ENCODE measurements around the gene WDR86. TPM values are rescaled to one million over a fixed set of nuclear protein-coding genes. Genes with fewer than 3 reads are reported as not detected.

WDR86 gene
- total RNA-seq, 6 donors from 2014 or later = 1.1 to 17.4 (median 3.9) TPM

- DNase-seq = peak in 1 of 2 donors; percentile 18
- Histone ChIP-seq H3K36me3 (no peaks in the 10 kb centered on the region), H3K4me3 (no peak overlapping the region), H3K4me1 (peaks cover 8 to 10% (median 9%) of the 10 kb centered on the region in 4 donors), H3K27me3 (no peaks in the 10 kb centered on the region), H3K27ac (no peak overlapping the region), H3K9me3 (no peaks in the 10 kb centered on the region)
- 84 to 89% methylated on average over 14 to 15 of the region's 15 CpGs for WGBS, 2 donors
- TF ChIP-seq CTCF (IDR thresholded peaks at IDR 0.05) = no peak
- no peak for ATAC-seq (ENCODE audit: low FRiP score in 2 of 2)
These were observed 45.2 kb upstream of the WDR86 start for GRCh38 chr7:151454932-151455530.

- H3K27me3 ChIP-seq = no peaks in the 10 kb centered on the region
- H3K4me1 ChIP-seq = peaks cover under 1 to 3% (median 2%) of the 10 kb centered on the region in 4 donors
- TF ChIP-seq EP300 (IDR thresholded peaks at IDR 0.05) (no peak), CTCF (IDR thresholded peaks at IDR 0.05) (no peak), POLR2AphosphoS5 (IDR thresholded peaks at IDR 0.05) (no peak), POLR2A (IDR thresholded peaks at IDR 0.05) (no peak)
- H3K36me3 ChIP-seq = no peaks in the 10 kb centered on the region
- DNase-seq (no peak), ATAC-seq (ENCODE audit: low FRiP score in 2 of 2) (no peak)
- no peak overlapping the region for H3K4me3 ChIP-seq
- 88 to 95% methylated on average over 14 of the region's 14 CpGs for WGBS, 2 donors
- H3K9me3 ChIP-seq = no peaks in the 10 kb centered on the region
- H3K27ac ChIP-seq = no peak overlapping the region
These were observed 44.5 kb upstream of the WDR86 start for GRCh38 chr7:151454305-151454704.

- no peak overlapping the region for H3K4me3 ChIP-seq
- ATAC-seq (ENCODE audit: low FRiP score in 2 of 2) (no peak), DNase-seq (peak in 1 of 2 donors; percentile 19)
- H3K27ac ChIP-seq = no peak overlapping the region
- H3K9me3 ChIP-seq = no peaks in the 10 kb centered on the region
- H3K4me1 ChIP-seq = peaks cover 0 to 2% (median 0%) of the 10 kb centered on the region in 4 donors
- WGBS, 2 donors = 72 to 79% methylated on average over 6 to 13 of the region's 13 CpGs
- no peaks in the 10 kb centered on the region for H3K36me3 ChIP-seq
- TF ChIP-seq POLR2A (IDR thresholded peaks at IDR 0.05) (no peak), EP300 (IDR thresholded peaks at IDR 0.05) (no peak), CTCF (IDR thresholded peaks at IDR 0.05) (no peak), POLR2AphosphoS5 (IDR thresholded peaks at IDR 0.05) (no peak)
- H3K27me3 ChIP-seq = no peaks in the 10 kb centered on the region
These were observed 43.5 kb upstream of the WDR86 start for GRCh38 chr7:151453326-151453791.

GRCh38 chr7:151452680-151453325, 43.0 kb upstream of the WDR86 start:
- peak in 1 of 2 donors; percentile 15 for DNase-seq
- H3K27ac ChIP-seq = no peak overlapping the region
- H3K9me3 ChIP-seq = no peaks in the 10 kb centered on the region
- peaks cover 0 to 8% (median 5%) of the 10 kb centered on the region in 4 donors for H3K4me1 ChIP-seq
- TF ChIP-seq POLR2AphosphoS5 (IDR thresholded peaks at IDR 0.05) (no peak), EP300 (IDR thresholded peaks at IDR 0.05) (no peak), POLR2A (IDR thresholded peaks at IDR 0.05) (no peak), CTCF (IDR thresholded peaks at IDR 0.05) (no peak)
- H3K36me3 ChIP-seq = no peaks in the 10 kb centered on the region
- H3K4me3 ChIP-seq = no peak overlapping the region
- 83 to 87% methylated on average over 10 to 15 of the region's 15 CpGs for WGBS, 2 donors
- no peaks in the 10 kb centered on the region for H3K27me3 ChIP-seq
- ATAC-seq (ENCODE audit: low FRiP score in 2 of 2) = no peak

Measured in upper lobe of left lung (tissue), 6 donors.